ENCODE results near the gene RGS7BP.

RGS7BP gene

DNA sequence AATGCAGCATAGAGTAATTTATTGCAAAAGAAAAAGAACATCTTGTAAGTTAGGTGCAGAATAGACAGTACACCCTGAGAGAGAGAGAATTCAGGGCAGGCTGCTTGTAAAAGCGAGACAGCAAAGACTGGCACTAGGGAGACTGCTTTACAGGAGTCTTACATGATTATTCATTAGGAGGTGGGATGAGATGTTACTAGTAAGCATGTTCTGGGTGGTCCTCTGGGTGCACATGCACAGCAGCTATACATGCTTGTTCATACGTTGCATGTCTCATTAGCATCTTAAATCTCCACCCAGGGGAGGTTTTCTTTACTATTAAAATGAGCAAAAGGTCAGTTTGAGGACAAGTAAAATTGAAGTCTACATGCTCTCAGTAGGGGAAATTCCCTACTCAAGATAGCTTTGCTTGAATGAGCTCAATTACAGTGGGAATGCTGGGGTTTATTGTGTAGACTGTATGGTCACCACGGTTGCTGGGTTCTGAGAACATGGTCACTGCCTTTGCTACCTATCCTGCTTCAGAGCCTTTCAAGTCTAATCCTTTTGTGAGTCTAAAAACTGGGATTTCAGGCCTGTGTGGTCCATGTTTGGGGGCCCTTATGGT lies 60.6 kb downstream of the RGS7BP start:
- DNase-seq: peak; percentile 42

DNA sequence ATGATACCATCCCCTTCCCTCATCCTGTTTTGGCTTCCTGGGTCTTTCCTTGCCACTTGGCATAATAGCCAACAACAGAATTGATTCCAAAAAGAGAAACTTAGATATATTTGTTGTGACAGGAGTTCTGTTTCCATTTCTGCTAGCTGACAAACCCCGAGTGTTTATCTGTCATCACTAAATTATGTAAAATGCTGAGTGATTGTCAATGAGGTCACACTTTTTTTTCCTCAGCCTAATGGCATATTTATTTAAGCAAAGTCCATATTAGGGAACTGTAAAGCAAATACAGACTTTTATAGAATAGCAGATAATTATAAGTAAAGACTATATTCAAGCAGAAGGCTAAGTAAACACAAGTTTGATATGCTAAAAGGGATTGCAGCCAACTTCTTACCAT lies 64.0 kb downstream of the RGS7BP start:
- DNase-seq: no peak

DNA sequence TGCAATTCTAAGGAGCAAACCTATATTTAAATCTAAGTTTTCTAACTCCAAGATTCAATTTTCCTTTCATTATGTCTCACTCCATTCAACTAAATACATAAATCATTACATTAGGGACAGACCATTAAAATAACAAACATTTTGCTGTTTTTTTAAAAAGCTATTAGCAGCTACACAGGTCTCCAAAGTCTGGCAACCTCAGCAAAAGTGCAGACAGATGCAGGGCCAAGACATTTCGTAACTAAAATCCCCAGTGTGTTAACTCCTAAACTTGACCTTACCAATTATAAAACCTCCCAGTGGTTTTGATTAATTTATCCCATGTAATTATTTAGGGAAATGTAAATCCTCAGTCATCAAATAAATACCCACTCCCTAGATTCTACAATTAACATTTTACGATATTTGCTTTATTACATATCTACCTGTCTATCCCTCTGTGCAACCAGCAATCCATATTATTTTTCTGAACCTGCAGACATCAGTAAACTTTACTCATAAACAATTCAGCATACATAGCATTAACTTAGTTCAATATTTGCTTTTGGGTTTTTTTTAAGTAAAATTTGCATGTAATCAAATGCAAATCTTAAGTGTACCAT lies 64.7 kb downstream of the RGS7BP start:
- no peak for DNase-seq

DNA sequence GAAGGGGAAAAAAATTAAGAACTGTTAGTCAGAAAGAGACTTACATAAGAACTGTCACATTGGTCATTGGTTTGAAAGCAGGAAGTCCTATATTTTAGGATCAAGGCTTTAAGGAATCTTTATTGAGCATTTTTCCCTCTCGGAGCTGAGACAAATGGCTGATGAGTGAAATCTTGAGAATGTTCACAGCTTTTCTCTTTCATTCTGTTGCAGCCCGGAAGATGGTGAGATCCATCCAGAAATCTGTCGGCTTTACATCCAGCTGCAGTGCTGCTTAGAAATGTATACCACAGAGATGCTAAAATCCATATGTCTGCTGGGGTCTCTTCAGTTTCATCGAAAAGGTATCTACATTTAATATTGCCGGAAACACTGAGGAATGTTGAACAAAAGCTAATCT lies 69.7 kb downstream of the RGS7BP start:
- DNase-seq: no peak

DNA sequence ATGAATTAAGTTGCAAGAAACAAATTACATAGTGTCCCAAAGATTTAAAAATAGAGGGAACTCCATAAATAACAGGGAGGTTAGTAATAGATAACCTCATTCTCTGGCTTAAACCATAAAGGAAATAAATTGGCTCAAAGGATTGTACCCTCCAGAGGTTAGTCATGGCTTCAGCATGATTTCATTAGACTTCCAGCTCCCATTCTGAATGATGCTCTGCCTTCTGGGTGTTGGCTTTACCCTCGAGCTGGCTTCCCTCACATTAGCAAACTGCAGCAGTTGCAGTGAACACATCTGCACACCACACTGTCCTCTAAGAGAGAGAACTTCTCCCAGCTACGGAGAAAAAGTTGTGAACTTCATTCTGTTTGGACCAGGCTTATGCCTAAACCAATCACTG lies 70.4 kb downstream of the RGS7BP start:
- no peak for DNase-seq

DNA sequence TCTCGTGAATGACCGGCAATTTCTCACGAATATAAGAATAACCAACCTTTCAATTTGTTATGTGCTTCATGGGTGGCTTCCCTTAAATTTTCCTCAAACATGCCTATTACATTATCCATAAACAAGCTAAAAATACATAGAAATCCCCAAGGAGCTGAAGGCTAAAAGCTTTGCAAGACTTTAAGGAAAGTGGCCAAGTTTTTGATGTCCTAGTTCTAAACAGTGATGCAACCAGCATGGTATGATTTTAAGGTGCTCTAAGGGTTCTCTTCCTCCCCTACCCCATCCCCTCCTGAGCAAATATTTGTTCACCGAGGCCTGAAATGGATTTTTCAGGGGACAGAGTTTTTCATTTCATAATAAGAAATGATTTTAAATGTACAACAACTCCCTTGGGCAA lies 79.8 kb downstream of the RGS7BP start:
- DNase-seq: no peak

DNA sequence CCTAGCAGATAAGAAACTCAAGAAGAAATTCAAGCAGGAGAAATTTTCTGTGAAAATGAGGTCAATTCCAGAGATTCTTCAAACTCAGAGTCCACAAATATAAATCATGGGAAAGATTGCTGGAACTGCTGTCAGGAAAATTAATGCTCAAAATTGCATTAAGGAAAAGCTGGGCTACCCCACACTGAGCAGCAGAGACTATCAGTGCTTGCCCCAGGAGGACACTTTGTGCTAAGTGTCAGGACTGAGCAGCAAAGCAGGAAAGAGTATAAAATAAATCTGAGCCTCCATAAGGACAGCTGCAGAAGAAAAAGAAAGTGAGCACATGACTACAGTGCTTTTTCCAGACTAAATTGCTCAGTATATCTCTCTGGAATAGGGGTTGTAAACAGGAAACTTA lies 81.6 kb downstream of the RGS7BP start:
- DNase-seq: no peak

DNA sequence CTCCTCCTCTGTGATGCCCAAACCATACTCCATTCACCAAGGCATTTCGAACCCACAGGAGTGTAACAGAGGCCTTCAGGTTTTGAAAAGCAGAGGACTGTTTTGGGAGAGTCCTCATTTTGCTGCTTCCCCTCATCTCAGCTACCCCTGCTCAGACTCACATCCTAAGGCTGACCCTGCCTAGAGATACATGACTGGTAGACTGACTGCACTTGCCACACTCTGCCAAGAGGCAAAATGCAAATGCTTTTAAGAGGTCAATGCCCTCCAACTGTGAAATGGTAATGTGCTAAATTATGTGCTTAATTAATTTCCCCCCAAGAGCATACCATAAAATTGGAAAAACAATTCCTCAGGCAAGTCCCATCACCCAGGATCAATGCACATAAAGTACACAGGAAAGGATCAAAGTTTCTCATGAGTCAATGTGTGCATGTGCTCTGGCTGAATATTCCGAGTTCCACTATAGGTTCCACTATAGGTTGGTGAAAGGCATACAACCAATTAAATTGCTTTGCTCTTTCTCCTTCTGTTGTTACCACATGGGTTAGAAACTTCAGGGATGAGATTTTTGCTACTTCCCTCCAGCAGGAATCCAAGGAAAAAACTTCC lies 87.0 kb downstream of the RGS7BP start:
- no peak for DNase-seq

DNA sequence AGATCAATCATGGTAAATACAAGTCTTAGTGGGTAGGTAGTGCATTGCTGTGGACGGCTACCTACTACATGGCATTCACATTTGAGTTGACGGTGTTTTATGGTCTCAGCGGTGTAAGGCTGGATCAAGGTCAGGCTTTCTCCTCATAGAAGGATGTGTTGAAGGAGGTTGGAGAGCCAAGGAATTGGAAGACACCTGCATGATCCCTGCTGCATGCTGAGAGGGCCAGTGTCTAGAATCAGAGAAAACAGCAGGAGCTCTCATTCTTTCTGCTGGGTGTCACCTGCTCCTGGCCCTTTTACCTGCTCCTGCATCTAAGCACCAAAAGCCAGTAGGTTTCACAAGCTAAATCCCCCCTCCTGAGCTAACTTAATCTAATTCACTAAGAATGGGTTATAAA lies 88.2 kb downstream of the RGS7BP start:
- no peak for DNase-seq

DNA sequence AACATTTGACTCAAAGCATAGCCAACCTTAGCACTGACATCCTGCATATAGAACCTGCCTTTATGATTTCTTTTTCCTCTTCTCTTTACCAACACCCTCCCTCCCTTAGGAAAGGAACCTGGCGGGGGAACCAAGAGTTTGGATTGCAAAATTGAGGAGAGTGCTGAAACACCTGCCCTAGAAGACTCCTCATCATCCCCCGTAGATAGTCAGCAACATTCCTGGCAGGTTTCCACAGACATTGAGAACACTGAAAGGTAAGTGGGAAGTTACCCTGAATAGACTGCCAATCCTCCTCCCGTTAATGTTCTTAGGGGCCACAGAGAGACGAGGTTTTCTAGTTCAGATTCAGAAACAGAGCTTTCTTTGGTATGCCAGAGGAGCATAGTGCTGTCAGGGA lies 88.8 kb downstream of the RGS7BP start:
- no peak for DNase-seq

DNA sequence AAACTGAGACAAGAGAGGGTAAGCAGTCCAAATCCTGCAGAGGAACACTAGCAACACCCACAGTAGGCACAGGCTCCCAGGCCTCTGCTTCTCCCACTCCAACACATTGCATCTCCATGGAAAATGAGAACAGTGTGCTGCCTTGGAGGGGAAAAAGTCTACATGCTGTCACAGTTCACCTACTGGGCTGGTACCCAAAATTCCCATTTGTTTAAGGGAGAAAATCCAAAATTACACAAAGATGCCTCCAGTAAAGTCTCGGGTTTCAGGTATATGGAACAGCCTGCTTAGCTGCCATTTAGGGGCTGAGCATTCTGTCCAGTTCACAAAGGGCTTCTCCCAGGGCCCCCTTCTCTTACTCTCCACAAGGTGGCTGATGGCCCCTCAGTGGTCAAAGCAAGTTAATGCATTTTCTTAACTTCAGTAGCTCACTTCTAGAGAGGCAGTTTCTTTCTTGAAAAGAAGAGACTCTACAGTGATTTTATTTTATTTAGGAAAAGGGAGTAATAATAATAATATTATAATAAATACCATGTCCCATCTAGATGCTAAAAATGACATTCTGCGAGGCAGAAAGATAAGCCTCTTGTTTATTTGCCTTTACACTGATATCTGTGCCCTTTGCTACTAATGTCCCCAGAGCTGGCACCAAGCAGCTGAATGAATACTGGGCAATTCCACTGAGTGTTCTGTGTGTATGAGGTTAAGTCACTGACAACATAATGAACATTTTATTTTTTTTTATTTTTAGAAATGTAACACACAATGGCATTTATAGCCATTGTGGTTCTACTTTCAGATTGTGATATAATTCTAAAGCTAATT lies 89.4 kb downstream of the RGS7BP start:
- DNase-seq: peak; percentile 20

DNA sequence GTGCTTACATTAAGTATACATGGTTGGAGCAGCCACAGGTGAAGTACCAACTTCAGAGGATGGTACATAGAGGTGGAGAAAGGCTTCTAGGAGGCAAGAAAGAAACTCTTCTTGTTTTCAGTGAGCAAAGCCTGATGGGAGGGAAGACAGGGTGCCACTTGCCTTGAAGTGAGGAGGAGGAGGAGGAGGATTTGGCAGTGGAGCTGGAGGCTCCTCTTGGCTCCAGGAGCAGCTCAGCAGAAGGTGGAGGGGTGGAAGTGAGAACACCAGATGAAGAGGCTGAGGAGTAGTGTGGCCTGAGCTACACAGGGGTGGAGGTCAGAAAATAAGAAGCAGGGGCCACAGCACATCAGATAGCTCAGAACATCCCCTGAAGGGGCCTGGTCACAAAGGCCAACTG lies 93.4 kb downstream of the RGS7BP start:
- no peak for DNase-seq

DNA sequence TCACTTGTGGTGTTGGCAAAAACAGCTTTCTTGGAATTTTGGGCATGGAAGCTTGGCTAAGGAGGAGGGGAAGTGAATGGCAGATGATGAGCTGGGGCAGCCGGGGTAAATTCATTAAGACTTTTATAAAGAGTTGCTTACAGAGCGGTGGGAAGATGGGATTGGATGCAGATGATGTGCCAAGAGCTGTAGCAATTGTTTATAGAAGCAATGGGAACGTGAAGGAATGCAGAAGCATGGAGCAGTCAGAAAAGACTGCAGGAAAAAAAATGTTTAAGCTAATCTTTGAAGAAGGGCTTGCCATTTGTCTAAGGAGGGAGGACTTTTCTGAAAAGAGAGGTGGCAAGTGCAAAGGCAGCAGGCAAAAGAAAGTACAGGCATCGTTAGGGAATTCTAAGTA lies 97.9 kb downstream of the RGS7BP start:
- no peak for DNase-seq

DNA sequence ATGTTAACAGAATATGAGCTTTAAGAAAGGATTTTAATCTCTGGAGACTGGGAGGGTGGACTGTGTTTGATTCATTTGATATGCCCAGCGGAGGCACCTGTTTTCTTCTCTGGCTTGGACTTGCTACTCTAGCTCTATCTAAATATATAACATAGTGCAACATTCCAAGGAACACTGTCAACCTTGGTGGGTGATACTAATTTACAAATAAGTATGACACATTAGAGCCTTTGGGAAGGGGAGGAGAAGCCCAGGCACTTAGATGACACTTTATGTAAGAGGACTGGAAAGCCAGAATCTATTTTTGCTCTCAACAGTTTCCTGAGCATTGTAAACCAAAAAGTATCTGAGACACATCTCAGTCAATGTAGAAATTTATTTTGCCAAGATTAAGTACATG lies 101.1 kb downstream of the RGS7BP start:
- no peak for DNase-seq

DNA sequence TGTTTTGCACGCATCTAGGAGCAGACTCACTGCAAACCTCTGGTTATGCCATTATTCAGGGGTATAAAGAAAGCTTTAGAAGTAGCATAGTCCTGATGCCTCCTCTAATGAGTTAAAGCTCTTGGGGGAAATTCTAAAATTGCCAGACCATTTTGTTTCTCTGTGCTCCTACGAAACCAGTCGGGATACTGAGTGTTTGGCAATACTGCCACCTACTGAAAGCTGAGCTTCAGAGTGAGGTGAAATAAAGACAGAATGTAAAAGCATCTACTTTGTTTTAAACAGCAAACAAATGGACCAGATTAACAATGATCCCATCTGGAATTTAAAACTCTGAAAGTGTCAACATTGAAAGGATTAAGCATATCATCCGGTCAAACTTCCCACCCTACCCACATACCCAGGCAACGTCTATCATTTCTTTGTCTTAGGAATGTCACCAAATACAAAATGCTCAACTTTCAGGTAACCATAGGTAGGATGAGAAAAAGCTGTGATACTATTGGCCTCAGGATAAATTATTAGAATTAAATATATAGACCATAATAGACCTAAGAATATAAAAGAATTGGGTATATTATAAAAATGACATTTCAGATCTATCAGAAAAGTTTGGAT lies 106.6 kb downstream of the RGS7BP start:
- DNase-seq: peak; percentile 90

DNA sequence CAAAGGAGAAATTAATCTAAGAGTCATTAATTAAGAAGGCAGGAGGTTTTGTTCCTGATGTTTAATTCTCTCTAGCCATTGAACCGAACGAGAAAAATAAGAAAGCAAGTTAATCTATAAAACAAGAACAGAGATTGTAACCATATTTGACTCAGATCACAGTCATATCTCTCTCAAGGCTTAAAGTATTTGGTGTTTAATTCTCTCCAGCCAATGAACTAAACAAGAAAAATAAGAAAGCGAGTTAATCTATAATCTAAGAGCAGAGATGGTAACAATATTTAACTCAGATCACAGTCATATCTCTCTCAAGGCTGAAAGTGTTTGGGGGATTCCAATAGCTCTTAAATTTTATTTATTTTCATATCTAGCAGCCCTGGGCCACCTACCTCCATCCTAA lies 110.1 kb downstream of the RGS7BP start:
- DNase-seq: no peak

DNA sequence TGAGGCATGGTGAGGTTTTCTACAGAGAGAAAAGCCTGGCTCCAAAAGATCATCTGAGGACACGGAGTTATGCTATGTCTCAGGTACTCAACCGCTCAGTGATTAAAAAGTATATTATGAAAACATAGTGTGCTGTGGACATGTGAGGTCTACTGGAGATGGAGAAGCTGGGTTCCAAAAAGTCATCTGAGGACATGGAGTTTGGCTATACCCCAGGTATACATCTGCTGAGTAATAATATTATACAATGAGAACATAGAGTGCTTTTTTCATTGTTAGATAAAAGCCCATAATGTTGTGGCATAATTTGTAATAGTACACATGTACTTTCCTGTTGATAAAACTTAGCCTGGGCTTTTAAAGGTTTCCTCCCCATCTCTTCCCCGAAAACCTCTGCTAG lies 113.8 kb downstream of the RGS7BP start:
- no peak for DNase-seq

DNA sequence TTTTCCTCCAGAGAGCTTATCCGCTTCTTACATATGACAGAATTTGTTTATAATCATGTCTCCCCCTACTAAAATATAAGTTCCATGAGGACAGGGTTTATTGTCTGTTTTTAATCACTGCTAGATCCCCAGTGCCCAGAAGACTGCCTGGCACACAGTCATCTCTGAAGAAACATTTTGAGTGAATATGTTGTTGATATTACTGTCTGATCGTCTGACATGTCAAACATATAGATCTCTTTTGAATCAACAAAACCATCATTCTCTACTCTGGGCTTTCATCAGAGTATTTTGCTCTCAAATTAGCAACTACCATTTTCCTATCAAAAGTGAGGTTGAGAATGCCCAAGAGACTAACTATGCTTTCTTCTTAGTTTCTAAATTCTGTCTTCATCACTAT lies 117.2 kb downstream of the RGS7BP start:
- DNase-seq: no peak

DNA sequence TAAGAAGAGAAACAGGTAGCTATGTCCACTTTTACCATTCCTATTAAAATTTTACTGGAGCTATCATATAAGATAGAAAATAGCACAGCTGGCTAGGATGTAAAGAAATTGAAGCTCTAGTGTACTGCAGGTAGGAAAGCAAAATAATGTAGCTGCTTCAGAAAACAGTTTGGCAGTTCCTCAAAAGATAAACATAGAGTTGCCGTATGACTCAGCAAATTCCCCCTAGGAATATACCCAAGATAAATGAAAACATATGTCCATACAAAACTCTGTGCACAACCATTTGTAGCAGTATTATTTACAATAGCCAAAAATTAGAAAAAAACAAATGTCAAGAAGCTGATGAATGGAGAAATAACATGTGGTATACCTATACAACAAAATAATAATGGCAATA lies 119.9 kb downstream of the RGS7BP start:
- DNase-seq: no peak

DNA sequence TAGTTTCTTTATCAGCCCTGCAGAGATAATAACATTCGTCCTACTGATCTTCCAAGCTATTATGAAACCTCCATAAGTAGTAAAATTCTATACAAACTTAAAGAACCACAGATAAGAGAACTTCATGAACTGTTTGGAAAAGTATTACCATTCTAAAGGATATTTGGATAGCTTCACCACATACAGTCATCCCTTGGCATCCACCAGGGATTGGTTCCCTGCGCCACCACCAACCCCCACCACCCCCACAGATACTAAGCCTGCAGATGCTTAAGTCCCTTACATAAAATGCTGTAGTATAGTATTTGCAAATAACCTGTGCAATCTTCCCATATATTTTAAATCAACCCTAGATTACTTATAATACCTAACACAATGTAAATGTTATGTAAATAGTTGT lies 123.1 kb downstream of the RGS7BP start:
- no peak for DNase-seq

DNA sequence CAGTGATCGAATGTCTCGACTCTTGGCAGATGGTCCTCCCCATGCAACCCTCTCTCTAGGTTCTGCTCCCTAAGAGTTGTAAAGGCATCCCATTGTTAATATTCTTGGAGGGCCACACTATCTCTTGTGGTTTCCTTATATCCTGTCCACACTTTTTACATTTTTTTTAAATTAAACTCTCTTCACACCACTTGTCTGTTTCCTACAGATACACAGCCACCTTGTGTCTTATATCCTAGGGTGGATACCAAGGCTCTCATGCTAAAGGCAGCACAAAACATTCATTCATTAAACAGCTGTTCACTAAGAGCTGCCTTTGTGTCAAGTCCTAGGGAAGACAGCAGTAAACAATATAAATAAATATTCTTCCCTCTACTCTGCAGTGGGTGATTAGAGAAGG lies 124.0 kb downstream of the RGS7BP start:
- no peak for DNase-seq

DNA sequence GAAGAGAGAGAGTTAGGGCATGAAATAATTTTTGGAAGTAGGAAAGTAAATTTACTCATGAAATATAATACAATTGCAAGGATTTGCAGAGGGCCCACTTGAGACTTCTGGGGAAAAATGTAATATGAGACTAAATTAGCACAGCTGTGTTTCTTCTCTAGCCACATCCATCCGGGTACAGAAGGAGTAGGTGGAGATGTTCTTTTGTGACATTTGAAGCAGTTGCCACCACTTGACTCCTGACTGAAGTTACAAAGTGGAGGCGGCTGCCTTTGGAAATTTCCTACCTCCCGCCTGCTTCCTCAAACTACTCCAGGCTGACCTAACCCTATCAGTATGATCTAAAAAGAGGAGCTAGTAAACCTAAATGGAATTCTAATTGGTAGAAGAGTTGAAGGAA lies 126.4 kb downstream of the RGS7BP start:
- no peak for DNase-seq

DNA sequence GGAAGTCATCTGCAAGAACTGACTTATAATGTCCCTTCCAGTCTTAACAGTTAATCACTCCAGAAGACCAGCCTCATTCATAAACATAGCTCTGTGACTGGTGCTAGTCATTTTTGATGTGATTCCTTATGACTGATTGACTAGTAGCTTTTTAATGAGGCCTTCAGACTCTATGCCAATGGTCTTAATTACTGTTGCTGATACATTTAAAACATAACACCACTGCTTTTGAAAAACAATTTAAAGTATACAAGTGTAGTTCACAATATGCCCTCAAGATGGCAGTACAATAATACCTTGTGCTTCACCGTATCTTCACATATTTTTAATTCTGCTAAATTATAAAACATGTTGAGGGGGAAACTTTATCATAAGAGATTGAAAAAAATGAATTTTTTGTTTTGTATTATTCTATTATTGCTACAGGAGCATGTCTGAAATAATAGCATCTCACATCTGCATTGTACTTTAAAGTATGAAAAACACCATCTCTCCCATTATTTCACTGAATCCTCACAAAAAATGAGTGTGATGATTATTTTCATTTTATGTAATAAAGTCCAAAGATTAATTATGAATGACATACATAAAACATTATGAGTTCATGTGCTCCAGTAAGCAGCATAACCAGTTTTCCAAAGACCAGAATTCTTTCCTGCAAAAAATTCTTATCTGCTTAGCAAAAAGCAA lies 129.3 kb downstream of the RGS7BP start:
- peak; percentile 69 for DNase-seq
